Epithelial cell of esophagus (primary cell): Measurements from ENCODE around the gene EEF2K.

Source experiments
- DNase-seq: peaks from one replicate; pipeline ENCODE4 v3.0.0; 2010; ENCODE audit warnings: low read depth
- H3K4me3 ChIP-seq: 2 replicates; pipeline ENCODE4 v1.5.1; 2011; ENCODE audit warnings: mild to moderate bottlenecking, low read length, control low read depth
- CTCF ChIP-seq: IDR thresholded peaks from 2 replicates; pipeline ENCODE4 v1.5.1; 2011; ENCODE audit warnings: low read depth, mild to moderate bottlenecking, low read length, control low read depth, inconsistent platforms; ENCODE audit not compliant: insufficient read depth; ENCODE audit errors: missing control alignments

The EEF2K gene

GRCh38 chr16:22232277-22233036, 26.4 kb downstream of the EEF2K start:
- peak; percentile 78 for DNase-seq
- no peak for TF ChIP-seq CTCF
- H3K4me3 ChIP-seq, result no peak overlapping the region

GRCh38 chr16:22233037-22233372, 26.9 kb downstream of the EEF2K start:
- DNase-seq, result no peak
- no peak overlapping the region for H3K4me3 ChIP-seq
- no peak for TF ChIP-seq CTCF

GRCh38 chr16:22235839-22236745, 30.0 kb downstream of the EEF2K start:
- no peak overlapping the region for H3K4me3 ChIP-seq
- peak; percentile 34 for DNase-seq
- no peak for TF ChIP-seq CTCF

GRCh38 chr16:22239131-22239805, 33.2 kb downstream of the EEF2K start:
- TF ChIP-seq CTCF, result no peak
- H3K4me3 ChIP-seq, result no peak overlapping the region
- no peak for DNase-seq

- no peak for TF ChIP-seq CTCF
- DNase-seq, result no peak
- no peak overlapping the region for H3K4me3 ChIP-seq
These were observed 34.1 kb downstream of the EEF2K start for GRCh38 chr16:22240023-22240710.

- no peak for DNase-seq
- no peak for TF ChIP-seq CTCF
- no peak overlapping the region for H3K4me3 ChIP-seq
These were observed 44.4 kb downstream of the EEF2K start for GRCh38 chr16:22250522-22250921.
